DMS 273 (cell line): ENCODE data around the gene ZKSCAN5.
"Not testable (repeated sequence)": the region's sequence is repeated elsewhere in the genome, so short reads cannot be mapped to it uniquely, and the experiment has no call there.

Source experiments
- DNase-seq: peaks from one replicate; lab custom pipeline; 2025; ENCODE audit not compliant: unreplicated experiment; lab: John Stamatoyannopoulos, UW

The ZKSCAN5 gene

DNA sequence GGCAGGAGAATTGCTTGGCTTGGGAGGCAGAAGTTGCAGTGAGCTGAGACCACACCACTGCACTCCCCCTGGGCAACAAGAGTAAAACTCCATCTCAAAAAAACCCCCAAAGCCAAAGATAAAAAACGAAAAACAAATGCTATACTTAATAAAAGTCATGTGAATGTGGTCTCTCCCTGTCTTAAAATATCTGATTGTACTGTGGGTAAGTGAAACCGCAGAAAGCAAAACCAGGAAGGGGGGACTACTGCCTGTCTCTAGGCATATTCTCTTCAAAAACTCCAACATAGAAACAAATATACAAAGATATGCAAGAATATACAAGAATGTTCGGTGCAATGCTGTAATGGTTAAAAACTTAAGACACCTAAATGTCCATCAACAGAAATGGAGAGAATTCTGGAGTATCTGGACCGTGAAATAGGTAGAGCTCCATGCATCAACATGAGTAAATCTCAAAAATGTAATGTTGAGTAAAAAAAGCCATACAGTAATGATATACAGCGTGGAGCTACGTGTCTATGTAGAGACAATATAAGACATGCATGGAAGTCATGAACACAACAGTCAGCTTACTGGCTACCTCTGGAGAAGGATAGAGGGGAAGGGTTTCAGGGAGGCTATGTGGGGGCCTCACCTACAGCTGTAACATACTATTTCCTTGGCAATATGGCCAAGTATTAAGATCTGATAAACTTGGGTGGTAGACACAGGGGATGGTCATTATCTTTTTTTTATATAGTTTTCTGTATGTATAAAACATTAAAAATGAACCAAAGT is 6.5 kb upstream of the ZKSCAN5 start:
- no peak for DNase-seq

DNA sequence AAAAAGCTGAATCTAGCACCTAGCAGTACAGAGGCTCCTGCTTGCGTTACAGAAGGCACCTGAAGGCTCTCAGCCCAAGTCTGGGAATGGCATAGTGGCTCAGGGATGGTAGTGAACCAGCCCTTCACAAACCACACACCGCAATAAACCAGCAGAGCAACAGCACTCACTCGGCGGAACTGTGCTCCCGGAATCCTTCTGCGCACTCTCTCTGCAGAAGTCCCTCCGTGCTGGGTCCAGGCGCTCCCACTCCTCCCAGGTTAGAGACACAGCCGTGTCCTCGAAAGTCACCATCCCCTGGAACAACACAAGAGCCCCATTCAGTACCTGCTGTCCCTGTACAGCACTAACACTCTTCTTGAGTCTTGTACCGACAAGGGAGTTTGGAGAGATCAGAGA is 5.9 kb upstream of the ZKSCAN5 start:
- no peak for DNase-seq

DNA sequence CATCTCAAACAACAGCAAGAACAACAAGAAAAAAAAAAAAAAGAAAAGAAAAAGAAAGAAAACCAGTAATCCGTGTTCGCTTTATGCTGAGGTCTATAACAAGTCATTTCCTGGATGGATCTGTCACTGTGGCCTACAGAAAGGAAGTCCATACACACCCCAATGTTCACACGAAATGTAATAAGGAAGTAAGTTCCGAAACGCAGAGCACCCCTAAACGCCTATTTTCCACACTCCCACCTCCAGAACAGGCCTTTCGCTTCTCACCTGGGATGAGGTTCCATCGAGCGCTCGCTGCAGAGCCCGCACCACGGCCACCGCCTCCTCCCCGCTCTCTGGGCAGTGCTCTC is 5.1 kb upstream of the ZKSCAN5 start:
- DNase-seq = no peak

DNA sequence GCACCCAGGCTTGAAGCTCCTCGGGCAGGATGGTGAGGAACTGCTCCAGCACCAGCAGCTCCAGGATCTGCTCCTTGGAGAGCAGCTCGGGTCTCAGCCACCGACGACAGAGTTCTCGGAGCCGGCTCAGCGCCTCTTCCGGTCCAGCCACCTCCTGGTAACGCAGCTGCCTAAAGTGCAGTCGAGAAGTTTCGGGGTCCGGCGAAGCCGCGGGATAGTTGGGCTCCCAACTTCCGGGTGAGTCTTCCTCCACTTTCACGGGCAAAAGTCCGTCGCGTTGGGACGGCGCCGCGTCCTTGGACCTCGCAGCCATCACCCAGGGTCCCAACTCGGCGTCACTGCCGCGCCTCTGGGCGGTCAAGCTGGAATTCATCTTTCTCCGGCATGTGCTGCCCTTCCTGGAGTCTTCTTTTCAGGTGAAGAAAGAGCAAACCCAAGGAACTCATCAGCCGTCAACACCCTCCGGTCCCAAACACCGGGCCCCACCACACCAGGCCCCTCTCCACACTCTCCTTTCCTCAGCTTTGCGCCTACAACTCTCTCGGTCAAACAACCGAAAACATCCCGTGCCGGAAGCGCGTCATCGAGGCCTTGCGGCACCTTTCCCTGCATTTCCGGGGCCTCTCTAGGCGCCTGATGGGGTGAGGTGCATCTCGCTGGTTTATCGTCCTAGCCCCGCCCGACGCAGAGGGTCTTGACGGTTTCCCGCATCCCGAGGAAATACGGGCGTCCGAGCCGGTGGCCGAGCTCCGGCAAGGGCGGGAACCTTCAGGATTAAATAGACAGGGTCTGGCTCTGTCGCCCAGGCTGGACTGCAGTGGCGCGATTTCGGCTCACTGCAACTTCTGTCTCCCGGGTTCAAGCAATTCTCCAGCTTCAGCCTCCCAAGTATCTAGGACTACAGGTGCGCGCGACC is 4.5 kb upstream of the ZKSCAN5 start, which contains the start of gene ZNF394:
Gene ZNF394, minus strand, starts transcription at position 561 of the 916 bp plus-strand sequence. Its CDS starts 188 bp downstream, at position 373.
- DNase-seq = peak; percentile 99

GRCh38 chr7:99500637-99501009 is 3.8 kb upstream of the ZKSCAN5 start:
- no peak for DNase-seq

DNA sequence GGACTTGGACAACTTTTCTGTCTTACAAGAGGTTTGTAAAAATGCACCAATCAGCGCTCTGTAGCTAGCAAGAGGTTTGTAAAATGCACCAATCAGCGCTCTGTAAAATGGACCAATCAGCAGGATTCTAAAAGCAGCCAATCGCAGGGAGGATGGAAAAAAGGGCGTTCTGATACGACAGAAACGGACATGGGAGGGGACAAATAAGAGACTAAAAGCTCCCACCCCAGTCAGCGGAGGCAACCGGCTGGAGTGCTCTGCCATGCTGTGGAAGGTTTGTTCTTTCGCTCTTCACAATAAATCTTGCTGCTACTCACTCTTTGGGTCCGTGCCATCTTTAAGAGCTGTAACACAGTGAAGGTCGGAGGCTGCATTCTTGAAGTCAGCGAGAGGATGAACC is 3.2 kb upstream of the ZKSCAN5 start:
- DNase-seq = peak; percentile 43

DNA sequence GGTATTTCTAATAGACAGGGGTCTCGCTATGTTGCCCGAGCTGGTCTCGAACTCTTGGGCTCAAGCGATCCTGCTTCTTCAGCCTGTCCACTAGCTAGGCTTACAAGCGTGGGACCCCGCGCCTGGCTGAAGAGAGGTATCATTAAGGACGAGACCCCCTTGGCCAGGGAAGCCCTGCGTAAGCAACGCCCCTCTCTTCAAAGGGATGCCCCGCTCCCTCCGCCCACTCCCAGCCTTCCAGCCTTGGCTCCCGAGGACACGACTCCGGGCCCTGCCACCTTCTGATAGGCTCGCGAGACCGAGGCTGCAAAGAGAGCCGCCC is 220 bp upstream of the ZKSCAN5 start:
- peak; percentile 100 for DNase-seq

- no peak for DNase-seq
Observed at GRCh38 chr7:99505324-99505662, 831 bp downstream of the ZKSCAN5 start.

- no peak for DNase-seq
Observed at GRCh38 chr7:99514050-99514449, 9.6 kb downstream of the ZKSCAN5 start.

GRCh38 chr7:99521399-99521798 is 16.9 kb downstream of the ZKSCAN5 start:
- DNase-seq = no peak

GRCh38 chr7:99525713-99526440 is 21.4 kb downstream of the ZKSCAN5 start:
- peak; percentile 60 for DNase-seq

DNA sequence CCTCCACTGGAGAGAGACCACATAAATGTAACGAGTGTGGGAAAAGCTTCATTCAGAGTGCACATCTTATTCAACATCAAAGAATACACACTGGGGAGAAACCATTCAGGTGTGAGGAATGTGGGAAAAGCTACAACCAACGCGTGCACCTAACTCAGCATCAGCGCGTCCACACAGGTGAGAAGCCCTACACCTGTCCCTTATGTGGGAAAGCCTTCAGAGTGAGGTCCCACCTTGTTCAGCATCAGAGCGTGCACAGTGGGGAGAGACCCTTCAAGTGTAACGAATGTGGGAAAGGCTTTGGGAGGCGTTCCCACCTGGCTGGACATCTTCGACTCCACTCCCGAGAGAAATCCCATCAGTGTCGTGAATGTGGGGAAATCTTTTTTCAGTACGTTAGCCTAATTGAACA is 26.9 kb downstream of the ZKSCAN5 start:
- DNase-seq = peak; percentile 28

DNA sequence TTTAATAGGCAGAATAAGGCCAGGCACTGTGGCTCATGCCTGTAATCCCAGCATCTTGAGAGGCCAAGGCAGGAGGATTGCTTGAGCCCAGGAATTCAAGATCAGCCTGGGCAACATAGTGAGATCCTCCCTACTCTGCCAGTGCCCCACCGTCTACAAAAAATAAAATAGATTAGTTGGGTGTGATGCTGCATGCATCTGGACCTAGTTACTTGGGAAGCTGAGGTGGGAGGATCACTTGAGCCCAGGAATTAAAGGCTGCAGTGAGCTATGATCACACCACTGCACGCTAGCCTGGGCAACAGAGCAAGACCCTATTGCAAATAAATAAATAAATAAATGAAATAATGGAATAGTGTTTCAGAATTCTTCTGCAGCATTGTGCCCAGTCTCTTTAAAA is 31.2 kb downstream of the ZKSCAN5 start:
- DNase-seq = no peak

- DNase-seq = no peak
Observed at GRCh38 chr7:99539213-99539811, 34.9 kb downstream of the ZKSCAN5 start.

DNA sequence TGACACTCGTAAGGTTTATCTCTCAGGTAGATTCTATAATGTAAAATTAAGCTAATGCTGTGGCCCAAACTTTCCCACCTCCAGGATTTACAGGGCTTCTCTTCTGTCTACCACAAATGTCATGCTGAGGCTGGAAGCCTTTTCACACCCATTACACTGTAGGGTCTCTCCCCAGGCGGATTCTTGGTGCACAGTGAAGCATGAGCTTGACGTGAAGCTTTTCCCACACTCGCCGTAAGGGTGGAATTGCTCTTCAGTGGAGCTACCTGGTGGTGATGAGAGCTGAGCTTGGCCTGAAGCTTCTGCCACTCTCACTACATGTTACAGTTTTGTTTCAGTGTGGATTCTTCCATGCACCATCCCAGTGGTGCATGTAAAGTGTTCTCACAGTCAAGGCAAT is 36.1 kb downstream of the ZKSCAN5 start:
- DNase-seq = no peak

DNA sequence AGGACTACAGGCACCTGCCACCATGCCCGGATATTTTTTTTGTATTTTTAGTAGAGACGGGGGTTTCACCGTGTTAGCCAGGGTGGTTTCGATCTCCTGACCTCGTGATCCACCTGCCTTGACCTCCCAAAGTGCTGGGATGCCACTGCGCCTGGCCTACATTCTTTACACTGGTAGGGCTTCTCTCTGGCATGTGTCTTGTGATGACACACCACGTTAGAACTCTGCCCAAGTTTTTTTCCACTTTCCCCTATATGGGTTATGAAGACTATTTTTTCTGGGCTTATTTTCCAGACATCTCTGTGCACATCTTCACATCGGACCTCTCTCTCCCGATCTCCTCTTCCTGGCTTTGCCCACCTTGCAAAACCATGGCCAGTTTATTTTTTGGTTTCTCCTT is 36.8 kb downstream of the ZKSCAN5 start:
- no peak for DNase-seq

DNA sequence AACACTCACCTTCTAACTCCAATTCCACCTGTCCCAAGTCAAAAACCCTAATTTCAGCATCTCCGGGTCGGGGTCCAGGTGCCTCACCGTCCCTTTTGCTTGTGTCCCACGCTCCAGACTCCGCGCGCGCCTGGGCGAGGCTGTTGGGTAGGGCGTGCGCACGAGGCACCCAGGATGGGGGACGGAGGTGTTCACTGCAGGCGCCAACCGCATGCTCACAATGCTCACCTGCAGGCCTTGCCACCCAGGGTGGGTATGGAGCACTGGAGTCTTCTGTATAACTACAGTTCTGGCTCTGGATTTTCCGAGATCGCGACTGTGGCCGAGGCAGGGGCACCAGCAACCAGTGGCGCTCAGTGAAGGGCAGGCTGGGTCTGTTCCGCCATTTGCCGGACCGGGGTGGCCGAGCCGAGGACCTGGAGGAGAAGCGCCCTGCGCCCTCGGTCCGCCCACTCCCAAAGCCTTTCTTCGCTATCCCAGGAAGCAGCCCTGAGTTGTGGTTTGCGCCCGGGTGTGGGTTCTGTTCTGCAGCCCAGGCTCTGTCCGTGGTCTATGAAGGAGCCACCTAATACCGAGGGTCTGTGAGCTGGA is 38.7 kb downstream of the ZKSCAN5 start:
- DNase-seq = no peak

DNA sequence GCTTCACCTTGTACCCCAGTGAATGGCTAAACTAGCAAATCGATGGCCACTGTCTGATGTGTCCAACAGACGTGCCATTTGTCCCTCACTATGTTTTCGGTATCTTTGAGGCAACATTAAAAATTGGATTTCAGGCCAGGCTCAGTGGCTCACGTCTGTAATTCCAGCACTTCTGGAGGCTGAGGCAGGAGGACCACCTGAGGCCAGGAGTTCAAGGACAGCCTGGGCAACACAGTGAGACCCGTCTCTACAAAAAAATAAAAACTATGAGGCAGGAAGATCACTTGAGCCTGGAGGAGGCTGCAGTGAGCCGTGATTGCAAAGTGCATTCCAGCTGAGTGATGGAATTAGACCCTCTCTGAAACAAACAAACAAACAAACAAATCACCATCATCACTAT is 39.5 kb downstream of the ZKSCAN5 start:
- no peak for DNase-seq

DNA sequence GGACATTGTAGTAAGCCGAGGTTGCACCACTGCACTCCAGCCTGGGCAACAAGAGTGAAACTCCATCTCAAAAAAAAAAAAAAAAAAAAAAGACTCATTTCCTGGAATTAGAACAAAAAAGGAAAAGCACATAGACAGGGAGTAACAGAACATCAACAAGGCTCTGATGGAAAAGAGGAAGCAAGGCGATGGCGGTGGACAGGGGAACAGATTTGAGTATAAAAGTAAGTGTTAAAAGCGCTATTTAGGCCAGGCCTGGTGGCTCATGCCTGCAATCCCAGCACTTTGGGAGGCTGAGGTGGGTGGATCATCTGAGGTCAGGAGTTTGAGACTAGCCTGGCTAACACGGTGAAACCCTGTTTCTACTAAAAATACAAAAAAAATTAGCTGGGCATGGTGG is 40.8 kb downstream of the ZKSCAN5 start:
- not testable (repeated sequence) for DNase-seq

GRCh38 chr7:99549545-99549944 is 45.1 kb downstream of the ZKSCAN5 start:
- DNase-seq = not testable (repeated sequence)

DNA sequence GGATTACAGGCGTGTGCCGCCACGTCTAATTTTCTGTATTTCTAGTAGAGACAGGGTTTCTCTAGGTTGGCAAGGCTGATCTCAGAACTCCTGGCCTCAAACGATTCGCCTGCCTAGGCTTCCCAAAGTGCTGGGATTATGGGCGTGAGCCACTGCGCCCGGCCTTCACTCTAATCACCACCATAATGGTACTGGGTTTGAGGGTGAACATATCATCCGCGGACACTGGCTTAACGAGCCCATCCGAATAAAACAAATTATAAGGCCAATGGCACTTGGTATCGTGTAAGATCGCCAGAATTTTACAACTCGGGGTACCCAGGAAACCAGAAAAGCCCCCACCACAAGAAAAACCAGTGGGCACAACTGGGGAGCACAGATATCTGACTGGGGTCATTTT is 46.9 kb downstream of the ZKSCAN5 start:
- DNase-seq = peak; percentile 38
